HEK293 (cell line): Measurements from ENCODE around the gene TCIRG1.

Experiments used
- CTCF ChIA-PET: fragments of 350-600 bp; formaldehyde crosslinking; extraction: SDS; loops from one replicate; lab custom pipeline; 2021; ENCODE audit warnings: antibody characterized with exemption; lab: Yijun Ruan, JAX
- POLR2A ChIA-PET: fragments of 300-600 bp; formaldehyde crosslinking; extraction: SDS; loops from one replicate; lab custom pipeline; 2020; ENCODE audit warnings: antibody characterized with exemption, inconsistent platforms; lab: Yijun Ruan, JAX
- H3K27ac ChIP-seq: fragments of 200-500 bp; sonication (Bioruptor generic); 2 replicates; pipeline ENCODE4 v1.5.1; 2014; ENCODE audit warnings: low read depth, low read length, control low read depth, inconsistent platforms; ENCODE audit errors: extremely low read depth
- H3K36me3 ChIP-seq, 2 experiments: fragments of 200-500 bp in 1 of 2; sonication (Bioruptor generic) in 1 of 2; 1 replicate in 1 of 2; 2 replicates in 1 of 2; pipeline ENCODE4 v1.5.1; 2014 to 2017; ENCODE audit warnings: inconsistent platforms in 2 of 2, low read length in 2 of 2; ENCODE audit not compliant: control insufficient read depth in 2 of 2, insufficient read depth in 1 of 2
- H3K4me1 ChIP-seq: fragments of 200-500 bp; sonication (Bioruptor generic); 2 replicates; pipeline ENCODE4 v1.5.1; 2014; ENCODE audit warnings: mild to moderate bottlenecking, low read length, inconsistent platforms; ENCODE audit not compliant: control insufficient read depth, insufficient read depth
- H3K4me3 ChIP-seq: 2 replicates; pipeline ENCODE4 v1.5.1; 2011; ENCODE audit warnings: low read depth, mild to moderate bottlenecking, control low read depth, low read length, moderate library complexity
- H3K9me3 ChIP-seq: fragments of 200-500 bp; sonication (Bioruptor generic); 2 replicates; pipeline ENCODE4 v1.5.1; 2014; ENCODE audit warnings: low read depth, low read length, inconsistent platforms; ENCODE audit not compliant: control insufficient read depth, insufficient read depth
- GLIS1 ChIP-seq: fragments of 450-650 bp; formaldehyde crosslinking; IDR thresholded peaks from 2 replicates; pipeline ENCODE4 v1.5.1; 2016; ENCODE audit warnings: missing biosample characterization, missing genetic modification characterization
- HIC1 ChIP-seq: fragments of 450-650 bp; formaldehyde crosslinking; IDR thresholded peaks from 2 replicates; pipeline ENCODE4 v1.5.1; 2016; ENCODE audit warnings: missing biosample characterization, missing genetic modification characterization
- KLF9 ChIP-seq: fragments of 450-650 bp; formaldehyde crosslinking; IDR thresholded peaks from 2 replicates; pipeline ENCODE4 v1.5.1; 2016; ENCODE audit warnings: missing biosample characterization, missing genetic modification characterization, low read depth
- PRDM2 ChIP-seq: fragments of 450-650 bp; formaldehyde crosslinking; IDR thresholded peaks from 2 replicates; pipeline ENCODE4 v1.5.1; 2016; ENCODE audit warnings: missing biosample characterization, missing genetic modification characterization, borderline replicate concordance
- REST ChIP-seq: fragments of 450-650 bp; formaldehyde crosslinking; IDR thresholded peaks from 2 replicates; pipeline ENCODE4 v1.5.1; 2016; ENCODE audit warnings: missing biosample characterization, missing genetic modification characterization
- SCRT2 ChIP-seq: fragments of 450-650 bp; formaldehyde crosslinking; IDR thresholded peaks from 2 replicates; pipeline ENCODE4 v1.5.1; 2016; ENCODE audit warnings: missing biosample characterization, missing genetic modification characterization
- YY1 ChIP-seq: fragments of 450-650 bp; formaldehyde crosslinking; IDR thresholded peaks from 2 replicates; pipeline ENCODE4 v1.5.1; 2018; ENCODE audit warnings: missing biosample characterization, missing genetic modification characterization
- ZIC2 ChIP-seq: fragments of 450-650 bp; formaldehyde crosslinking; IDR thresholded peaks from 2 replicates; pipeline ENCODE4 v1.5.1; 2016; ENCODE audit warnings: missing biosample characterization, missing genetic modification characterization
- ZNF174 ChIP-seq: fragments of 450-650 bp; formaldehyde crosslinking; IDR thresholded peaks from 2 replicates; pipeline ENCODE4 v1.5.0; 2017; ENCODE audit warnings: missing biosample characterization, mild to moderate bottlenecking, missing genetic modification characterization
- ZNF23 ChIP-seq: fragments of 450-650 bp; formaldehyde crosslinking; IDR thresholded peaks from 2 replicates; pipeline ENCODE4 v1.5.1; 2016; ENCODE audit warnings: missing biosample characterization, missing genetic modification characterization, borderline replicate concordance
- ZNF341 ChIP-seq: fragments of 450-650 bp; formaldehyde crosslinking; IDR thresholded peaks from 2 replicates; pipeline ENCODE4; 2016; ENCODE audit warnings: low read depth, missing biosample characterization, missing genetic modification characterization
- ZNF837 ChIP-seq: fragments of 450-650 bp; formaldehyde crosslinking; IDR thresholded peaks from 2 replicates; pipeline ENCODE4 v1.5.1; 2016; ENCODE audit warnings: missing biosample characterization, missing genetic modification characterization

TCIRG1 gene

GRCh38 chr11:68047437-68048290 lies 8.8 kb downstream of the TCIRG1 start (continued):
- TF ChIP-seq YY1 (no peak), ZNF174 (tag by site-specific recombination) (no peak), ZNF23 (tag by site-specific recombination) (no peak)

GRCh38 chr11:68048681-68049508 lies 10.1 kb downstream of the TCIRG1 start:
- ChIA-PET POLR2A (interaction anchor here (0.6 kb wide), 1 partner anchor 46 kb away, joined by 6 read pairs; no protein-coding TSS in a partner anchor), CTCF (no interaction called here)
- TF ChIP-seq HIC1 (0 out of 2 replicates have a peak, but pooled peaks have one; percentile 23), ZNF837 (tag by site-specific recombination) (no peak)
- no peaks in the 10 kb centered on the region for H3K4me1 ChIP-seq
- no peak overlapping the region for H3K4me3 ChIP-seq
- no peak overlapping the region for H3K27ac ChIP-seq
- H3K9me3 ChIP-seq, result no peaks in the 10 kb centered on the region
- H3K36me3 ChIP-seq, result peaks cover 0 to 36% of the 10 kb centered on the region in 2 experiments; a peak in 1 of 3 replicates

GRCh38 chr11:68049509-68050370 lies 10.9 kb downstream of the TCIRG1 start:
- H3K4me3 ChIP-seq, result no peak overlapping the region
- H3K36me3 ChIP-seq, result peaks cover 0 to 35% of the 10 kb centered on the region in 2 experiments; a peak in 1 of 3 replicates
- H3K9me3 ChIP-seq, result no peaks in the 10 kb centered on the region
- POLR2A ChIA-PET, result no interaction called here
- CTCF ChIA-PET, result interaction anchor here (0.6 kb wide), 1 partner anchor 41 kb away, joined by 3 read pairs; no protein-coding TSS in a partner anchor
- H3K27ac ChIP-seq, result no peak overlapping the region
- TF ChIP-seq GLIS1 (peak; percentile 83), YY1 (no peak), ZIC2 (tag by site-specific recombination) (peak; percentile 73), ZNF341 (no peak), SCRT2 (tag by site-specific recombination) (peak; percentile 65)
- no peaks in the 10 kb centered on the region for H3K4me1 ChIP-seq

GRCh38 chr11:68050371-68050841 lies 11.6 kb downstream of the TCIRG1 start:
- CTCF ChIA-PET, result no interaction called here
- no peak overlapping the region for H3K27ac ChIP-seq
- H3K4me1 ChIP-seq, result no peaks in the 10 kb centered on the region
- TF ChIP-seq PRDM2 (tag by site-specific recombination), result no peak
- peak; percentile 23; the same call in 1 of the 2 replicates for TF ChIP-seq KLF9
- 0 out of 2 replicates have a peak, but pooled peaks have one; percentile 51 for TF ChIP-seq REST (tag by site-specific recombination)
- H3K4me3 ChIP-seq, result no peak overlapping the region
- H3K36me3 ChIP-seq, result peaks cover 0 to 31% of the 10 kb centered on the region in 2 experiments; a peak in 1 of 3 replicates
- no peaks in the 10 kb centered on the region for H3K9me3 ChIP-seq
- POLR2A ChIA-PET, result no interaction called here
